Caco-2 (cell line): Measurements from ENCODE around the gene KRT5. TPM values are rescaled to one million over a fixed set of nuclear protein-coding genes. Genes with fewer than 3 reads are reported as not detected.
"Not testable (repeated sequence)": the region's sequence is repeated elsewhere in the genome, so short reads cannot be mapped to it uniquely, and the experiment has no call there.

Experiments
- BruUV-seq: library from RNA; stranded (reverse); fragments of 400-500 nt; replicated peaks from 2 replicates; lab custom pipeline; 2021; lab: Mats Ljungman, UMichigan
- CTCF ChIA-PET: fragments of 300-600 bp; sonication (Branson Sonifier 250); formaldehyde crosslinking; loops from one replicate; lab custom pipeline; 2022; ENCODE audit warnings: antibody characterized with exemption; lab: Charles Lee
- POLR2A ChIA-PET: fragments of 300-600 bp; sonication (Branson Sonifier 250); formaldehyde crosslinking; loops from one replicate; lab custom pipeline; 2022; ENCODE audit warnings: antibody characterized with exemption; lab: Charles Lee
- DNase-seq, 2 experiments: peaks; one replicate each; pipeline versions ENCODE4 v3.0.0 to v3.0.0-alpha.2; 2020 to 2022
- H3K27me3 ChIP-seq: replicated peaks from 2 replicates; pipeline ENCODE4 v1.6.0; 2011; ENCODE audit warnings: low read length; ENCODE audit not compliant: control insufficient read depth, insufficient read depth
- H3K36me3 ChIP-seq: 2 replicates; pipeline ENCODE4 v1.5.1; 2011; ENCODE audit warnings: low read length; ENCODE audit not compliant: control insufficient read depth, insufficient read depth
- H3K4me1 ChIP-seq: fragments of 250-450 bp; sonication (Bioruptor Pico); 2 replicates; pipeline ENCODE4 v1.5.1; 2020; ENCODE audit warnings: mild to moderate bottlenecking
- H3K4me3 ChIP-seq: 2 replicates; pipeline ENCODE4 v1.5.1; 2011; ENCODE audit warnings: low read depth, mild to moderate bottlenecking, control low read depth, low read length
- H3K9me3 ChIP-seq: fragments of 250-450 bp; sonication (Bioruptor Pico); 2 replicates; pipeline ENCODE4 v1.5.1; 2020; ENCODE audit warnings: mild to moderate bottlenecking, moderate library complexity
- H3K27ac Mint-ChIP-seq: one replicate; pipeline ENCODE4 v1.8.0; 2022; ENCODE audit warnings: mixed read lengths; ENCODE audit not compliant: unreplicated experiment
- H3K27me3 Mint-ChIP-seq: one replicate; pipeline ENCODE4 v1.8.0; 2022; ENCODE audit warnings: mixed read lengths; ENCODE audit not compliant: insufficient read depth, unreplicated experiment
- H3K36me3 Mint-ChIP-seq: one replicate; pipeline ENCODE4 v1.8.0; 2022; ENCODE audit warnings: mild to moderate bottlenecking, mixed read lengths; ENCODE audit not compliant: insufficient read depth, unreplicated experiment
- H3K4me1 Mint-ChIP-seq: one replicate; pipeline ENCODE4 v1.8.0; 2022; ENCODE audit warnings: low read depth, mixed read lengths; ENCODE audit not compliant: unreplicated experiment
- H3K4me3 Mint-ChIP-seq: one replicate; pipeline ENCODE4 v1.8.0; 2022; ENCODE audit warnings: mild to moderate bottlenecking, moderate library complexity, mixed read lengths; ENCODE audit not compliant: unreplicated experiment
- H3K9me3 Mint-ChIP-seq: one replicate; pipeline ENCODE4 v1.8.0; 2022; ENCODE audit warnings: mixed read lengths; ENCODE audit not compliant: unreplicated experiment
- intact Hi-C: fragments of 100-400 bp; cut with micrococcal nuclease; formaldehyde crosslinking; loops from one replicate; pipeline ENCODE4 v1.10.0; 2022; ENCODE audit not compliant: unreplicated experiment
- total RNA-seq: library from RNA; stranded (reverse); gene quantifications from 2 replicates; pipeline ENCODE4 v1.2.3, GENCODE V29; 2022
- TF ChIP-seq, protein P1 (sequence below), 2 experiments: fragments of 200-600 bp in 1 of 2; IDR thresholded peaks; 1 replicate in 1 of 2; 2 replicates in 1 of 2; pipeline versions ENCODE4 v1.5.1 to v1.8.0; 2011 to 2022; ENCODE audit warnings: antibody characterized with exemption in 1 of 2, control low read depth in 1 of 2, inconsistent platforms in 1 of 2, low read depth in 1 of 2, low read length in 1 of 2, mild to moderate bottlenecking in 1 of 2, moderate library complexity in 1 of 2; ENCODE audit not compliant: insufficient read depth in 1 of 2, severe bottlenecking in 1 of 2, unreplicated experiment in 1 of 2

Gene KRT5
- total RNA-seq, 1 experiment from 2014 or later: 0.50 TPM

DNA sequence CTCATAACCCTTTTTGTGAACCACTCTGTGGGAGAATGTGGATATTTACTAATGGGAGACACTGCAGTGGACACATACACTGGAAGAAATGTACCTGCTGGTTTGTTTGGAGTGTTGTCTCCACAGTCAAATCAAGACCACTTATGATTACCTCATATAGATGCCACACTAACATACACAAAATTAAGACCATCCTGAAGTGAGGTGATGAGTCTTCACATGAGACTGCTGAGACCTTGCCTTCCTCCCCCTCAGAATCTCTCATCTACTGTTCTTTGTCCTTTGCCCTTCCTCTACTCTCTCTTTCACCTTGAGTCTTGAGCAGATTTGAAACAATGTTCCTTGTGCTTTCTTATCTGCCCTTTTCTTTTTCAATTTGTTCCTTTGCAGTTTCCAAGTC, 31.5 kb downstream of the KRT5 start:
- no TSS peak for BruUV-seq

DNA sequence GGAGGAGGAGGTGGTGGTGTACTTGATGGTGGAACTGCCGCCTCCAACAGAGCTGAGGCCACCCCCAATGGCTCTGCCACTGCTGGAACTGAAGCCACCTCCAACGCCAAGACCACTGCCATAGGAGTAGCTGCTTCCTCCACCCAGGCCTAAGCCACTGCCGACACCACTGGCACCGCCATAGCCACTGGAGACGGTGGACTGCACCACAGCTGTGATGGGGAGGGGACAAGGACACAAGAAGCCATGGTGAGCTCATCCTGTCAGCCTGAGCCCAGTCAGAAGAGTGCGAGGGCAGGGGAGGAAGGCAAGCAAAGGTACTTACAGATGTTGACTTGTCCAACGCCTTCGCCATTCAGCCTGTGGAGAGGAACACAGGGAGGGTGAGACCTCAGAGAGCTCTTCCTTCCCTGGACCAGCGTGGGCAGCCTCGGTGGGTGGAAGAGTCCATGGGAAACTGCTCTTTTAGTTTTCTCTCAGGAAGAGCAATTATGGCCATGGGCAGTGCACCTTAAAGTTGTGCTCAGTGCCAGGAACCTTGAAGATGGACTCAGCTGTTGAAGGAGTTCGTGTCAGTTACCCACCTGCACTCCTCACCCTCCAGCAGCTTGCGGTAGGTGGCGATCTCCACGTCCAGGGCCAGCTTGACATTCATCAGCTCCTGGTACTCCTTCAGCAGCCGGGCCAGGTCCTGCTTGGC, 32.3 kb downstream of the KRT5 start:
- BruUV-seq, H3K36me3 Mint-ChIP-seq, DNase-seq, H3K36me3 ChIP-seq, H3K4me3 Mint-ChIP-seq, H3K4me3 ChIP-seq, H3K4me1 Mint-ChIP-seq, POLR2A ChIA-PET, intact Hi-C loops, H3K27ac Mint-ChIP-seq, H3K4me1 ChIP-seq, CTCF ChIA-PET, H3K9me3 ChIP-seq, H3K27me3 ChIP-seq: not testable (repeated sequence)
- Mint-ChIP-seq H3K27me3 (peaks cover 31% of the 10 kb centered on the region), H3K9me3 (peaks cover 12% of the 10 kb centered on the region)

More for the DNA sequence above, 31.5 kb downstream of the KRT5 start:
- H3K4me3 Mint-ChIP-seq: no peak overlapping the region
- no peaks in the 10 kb centered on the region for H3K4me1 Mint-ChIP-seq
- intact Hi-C loops: no loop called here
- H3K36me3 ChIP-seq: no peaks in the 10 kb centered on the region
- no peak overlapping the region for H3K4me3 ChIP-seq
- H3K36me3 Mint-ChIP-seq: no peaks in the 10 kb centered on the region
- H3K9me3 Mint-ChIP-seq: peaks cover 12% of the 10 kb centered on the region
- H3K27me3 ChIP-seq: no peaks in the 10 kb centered on the region
- H3K27ac Mint-ChIP-seq: no peak overlapping the region
- ChIA-PET POLR2A (no interaction called here), CTCF (no interaction called here)
- DNase-seq: no peak
- H3K27me3 Mint-ChIP-seq: peaks cover 27% of the 10 kb centered on the region
- H3K9me3 ChIP-seq: peaks cover 8% of the 10 kb centered on the region; the same call in 1 of the 2 replicates
- H3K4me1 ChIP-seq: no peaks in the 10 kb centered on the region
- TF ChIP-seq, protein P1, sequence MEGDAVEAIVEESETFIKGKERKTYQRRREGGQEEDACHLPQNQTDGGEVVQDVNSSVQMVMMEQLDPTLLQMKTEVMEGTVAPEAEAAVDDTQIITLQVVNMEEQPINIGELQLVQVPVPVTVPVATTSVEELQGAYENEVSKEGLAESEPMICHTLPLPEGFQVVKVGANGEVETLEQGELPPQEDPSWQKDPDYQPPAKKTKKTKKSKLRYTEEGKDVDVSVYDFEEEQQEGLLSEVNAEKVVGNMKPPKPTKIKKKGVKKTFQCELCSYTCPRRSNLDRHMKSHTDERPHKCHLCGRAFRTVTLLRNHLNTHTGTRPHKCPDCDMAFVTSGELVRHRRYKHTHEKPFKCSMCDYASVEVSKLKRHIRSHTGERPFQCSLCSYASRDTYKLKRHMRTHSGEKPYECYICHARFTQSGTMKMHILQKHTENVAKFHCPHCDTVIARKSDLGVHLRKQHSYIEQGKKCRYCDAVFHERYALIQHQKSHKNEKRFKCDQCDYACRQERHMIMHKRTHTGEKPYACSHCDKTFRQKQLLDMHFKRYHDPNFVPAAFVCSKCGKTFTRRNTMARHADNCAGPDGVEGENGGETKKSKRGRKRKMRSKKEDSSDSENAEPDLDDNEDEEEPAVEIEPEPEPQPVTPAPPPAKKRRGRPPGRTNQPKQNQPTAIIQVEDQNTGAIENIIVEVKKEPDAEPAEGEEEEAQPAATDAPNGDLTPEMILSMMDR (IDR thresholded peaks at IDR 0.05; ENCODE audit: insufficient read depth in 1 of 2, low read depth in 1 of 2, low read length in 1 of 2, severe bottlenecking in 1 of 2, unreplicated experiment in 1 of 2): no peak

DNA sequence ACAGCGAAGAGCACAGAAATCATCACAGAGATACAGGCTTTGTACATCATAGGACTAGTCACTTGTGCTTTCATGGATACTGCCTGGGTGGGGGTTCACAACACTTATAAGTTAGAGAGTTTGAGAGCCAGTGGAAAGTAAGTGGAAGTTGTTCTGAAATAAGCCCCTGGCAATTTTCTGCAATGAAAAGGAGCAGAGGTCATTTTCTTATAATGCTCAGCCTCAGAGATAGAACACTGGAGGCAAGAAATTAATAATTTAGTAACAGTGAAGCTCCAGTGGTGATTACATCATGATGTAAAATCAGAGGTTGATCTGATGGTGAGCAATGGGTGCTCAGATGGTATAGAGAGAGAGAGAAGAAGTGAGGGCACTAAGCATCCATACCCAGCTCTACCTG, 33.0 kb downstream of the KRT5 start:
- ChIA-PET POLR2A (no interaction called here), CTCF (no interaction called here)
- no peaks in the 10 kb centered on the region for H3K36me3 Mint-ChIP-seq
- TF ChIP-seq, protein P1 (IDR thresholded peaks at IDR 0.05; ENCODE audit: insufficient read depth in 1 of 2, low read depth in 1 of 2, low read length in 1 of 2, severe bottlenecking in 1 of 2, unreplicated experiment in 1 of 2): no peak
- H3K9me3 Mint-ChIP-seq: peaks cover 12% of the 10 kb centered on the region
- no peak overlapping the region for H3K27ac Mint-ChIP-seq
- H3K4me3 Mint-ChIP-seq: no peak overlapping the region
- H3K9me3 ChIP-seq: peaks cover 8% of the 10 kb centered on the region; the same call in 1 of the 2 replicates
- no peak for DNase-seq
- peaks cover 31% of the 10 kb centered on the region for H3K27me3 Mint-ChIP-seq
- BruUV-seq: no TSS peak
- intact Hi-C loops: no loop called here
- H3K36me3 ChIP-seq: no peaks in the 10 kb centered on the region
- no peaks in the 10 kb centered on the region for H3K4me1 Mint-ChIP-seq
- no peaks in the 10 kb centered on the region for H3K27me3 ChIP-seq
- no peaks in the 10 kb centered on the region for H3K4me1 ChIP-seq
- no peak overlapping the region for H3K4me3 ChIP-seq
